ENCODE measurements around the gene AP3B1.

DNA sequence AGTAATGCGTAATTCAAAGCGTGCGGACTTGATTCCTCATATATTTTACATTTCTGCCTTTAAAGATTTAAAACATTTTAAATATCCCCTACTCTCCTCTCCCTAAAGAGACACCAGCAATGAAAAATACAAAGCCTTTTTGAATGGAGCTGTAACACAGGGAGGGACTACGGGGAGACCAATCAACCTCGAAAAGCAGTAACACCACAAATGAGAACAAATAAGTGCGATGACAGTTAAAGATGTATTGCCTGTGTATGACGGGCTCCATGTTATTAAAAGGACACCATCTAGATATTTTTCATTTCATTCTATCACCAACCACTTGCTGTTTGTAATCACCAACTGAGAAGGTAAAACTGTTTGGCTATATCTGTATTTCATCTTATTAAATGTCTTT lies 288.0 kb downstream of the AP3B1 start:
- TF ChIP-seq, protein P1, sequence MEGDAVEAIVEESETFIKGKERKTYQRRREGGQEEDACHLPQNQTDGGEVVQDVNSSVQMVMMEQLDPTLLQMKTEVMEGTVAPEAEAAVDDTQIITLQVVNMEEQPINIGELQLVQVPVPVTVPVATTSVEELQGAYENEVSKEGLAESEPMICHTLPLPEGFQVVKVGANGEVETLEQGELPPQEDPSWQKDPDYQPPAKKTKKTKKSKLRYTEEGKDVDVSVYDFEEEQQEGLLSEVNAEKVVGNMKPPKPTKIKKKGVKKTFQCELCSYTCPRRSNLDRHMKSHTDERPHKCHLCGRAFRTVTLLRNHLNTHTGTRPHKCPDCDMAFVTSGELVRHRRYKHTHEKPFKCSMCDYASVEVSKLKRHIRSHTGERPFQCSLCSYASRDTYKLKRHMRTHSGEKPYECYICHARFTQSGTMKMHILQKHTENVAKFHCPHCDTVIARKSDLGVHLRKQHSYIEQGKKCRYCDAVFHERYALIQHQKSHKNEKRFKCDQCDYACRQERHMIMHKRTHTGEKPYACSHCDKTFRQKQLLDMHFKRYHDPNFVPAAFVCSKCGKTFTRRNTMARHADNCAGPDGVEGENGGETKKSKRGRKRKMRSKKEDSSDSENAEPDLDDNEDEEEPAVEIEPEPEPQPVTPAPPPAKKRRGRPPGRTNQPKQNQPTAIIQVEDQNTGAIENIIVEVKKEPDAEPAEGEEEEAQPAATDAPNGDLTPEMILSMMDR (IDR thresholded peaks at IDR 0.05; ENCODE audit: low read depth, low read length) = no peak
- no peak for TF ChIP-seq EZH2phosphoT487 (IDR thresholded peaks at IDR 0.05; ENCODE audit: low read depth)

Data from OCI-LY3 (cell line).